ENCODE data around the gene ANKRD13D. TPM values are rescaled to one million over a fixed set of nuclear protein-coding genes. Genes with fewer than 3 reads are reported as not detected.
A peak's percentile ranks its signal among the peaks of the same experiment; 100 is the strongest.

ANKRD13D gene
- total and polyA plus RNA-seq, 2 of the 8 experiments (the other 6 are each of a cell fraction or from before 2014, with no cell fraction given), result 24.9 to 26.5 TPM

GRCh38 chr11:67288198-67288451, 978 bp upstream of the ANKRD13D start:
- peaks cover 3 to 23% (median 8%) of the 10 kb centered on the region in 4 experiments; a peak in 6 of 8 replicates for H3K36me3 ChIP-seq (ENCODE audit: control insufficient read depth in 2 of 4, insufficient read depth in 4 of 4, low read length in 3 of 4)
- H3K27ac ChIP-seq (ENCODE audit: low read depth, low read length), result peak overlapping the region; percentile 86
- peak overlapping the region; percentile 83 for H4K5ac ChIP-seq (ENCODE audit: insufficient read length, low read depth, low read length)
- peak overlapping the region; percentile 53 for H3K4ac ChIP-seq (replicated peaks; ENCODE audit: insufficient read length, low read depth, low read length)
- 0 out of 2 replicates have a peak overlapping the region, but pooled peaks have one; percentile 36 for H2BK15ac ChIP-seq (ENCODE audit: low read length)
- H2BK5ac ChIP-seq (ENCODE audit: low read depth, low read length), result peak overlapping the region; percentile 95; the same call in 1 of the 2 replicates
- no peak for DNase-seq (ENCODE audit: low read depth in 1 of 2, low spot score in 2 of 2)
- 0 out of 2 replicates have a peak overlapping the region, but pooled peaks have one; percentile 13 for H2AFZ ChIP-seq (ENCODE audit: low read length)
- H4K91ac ChIP-seq (replicated peaks; ENCODE audit: insufficient read length, low read length), result peak overlapping the region; percentile 98
- H3K79me2 ChIP-seq (ENCODE audit: control insufficient read depth in 1 of 2, insufficient read depth in 2 of 2, low read length in 2 of 2), result no peaks in the 10 kb centered on the region; a peak in 1 of 4 replicates
- FAIRE-seq, result no peak
- peaks cover 0 to 6% of the 10 kb centered on the region in 2 experiments for H4K20me1 ChIP-seq (replicated peaks in 1 of 2; ENCODE audit: control insufficient read depth in 1 of 2, insufficient read depth in 2 of 2, low read length in 2 of 2)
- no peak overlapping the region for H3K56ac ChIP-seq (replicated peaks; ENCODE audit: insufficient read length, low read depth, low read length)
- H3K18ac ChIP-seq (ENCODE audit: extremely low read depth, low read length), result peak overlapping the region; percentile 93
- H3K23ac ChIP-seq (ENCODE audit: insufficient read length), result no peak overlapping the region
- peak overlapping the region; percentile 74 to 85 for H3K4me2 ChIP-seq (ENCODE audit: insufficient read depth in 1 of 2, low read depth in 2 of 2, low read length in 2 of 2)
- peaks cover 7% of the 10 kb centered on the region; the same call in 1 of the 2 replicates for H3K23me2 ChIP-seq (ENCODE audit: low read depth, low read length)
- H3K9me3 ChIP-seq (ENCODE audit: insufficient read depth in 2 of 2, low read depth in 1 of 2, low read length in 1 of 2), result no peaks in the 10 kb centered on the region
- ChIA-PET POLR2A (ENCODE audit: partially characterized antibody) (interaction anchor here (0.9 to 7.9 kb wide), 12 partner anchors 9 to 113 kb away, joined by 3 to 106 read pairs (median 7); partner anchors contain the start of genes GRK2 and SSH3), CTCF (ENCODE audit: partially characterized antibody) (interaction anchor here (1.0 to 5.9 kb wide), 12 partner anchors 10 to 234 kb away, joined by 3 to 47 read pairs (median 6); partner anchors contain the start of gene SSH3)
- 55% methylated on average over 4 of the region's 4 CpGs; no CpG with 5 or more reads in 1 of the 2 experiments for WGBS, 2 experiments (ENCODE audit: extremely low coverage in 1 of 2, insufficient coverage in 1 of 2, insufficient read length in 1 of 2, insufficient replicate concordance in 2 of 2, low coverage in 1 of 2, low lambda C conversion rate in 2 of 2, missing lambda C conversion rate in 1 of 2)
- no peak overlapping the region for H3K14ac ChIP-seq (ENCODE audit: insufficient read length)
- peak overlapping the region; percentile 21; the same call in 1 of the 2 replicates for H2BK20ac ChIP-seq (ENCODE audit: low read length)
- H2BK12ac ChIP-seq (ENCODE audit: low read depth, low read length), result peak overlapping the region; percentile 68; the same call in 1 of the 2 replicates
- H3K79me1 ChIP-seq (ENCODE audit: low read depth, low read length), result no peaks in the 10 kb centered on the region; the same call in 1 of the 2 replicates
- H3K9ac ChIP-seq (replicated peaks in 1 of 4; ENCODE audit: extremely low read depth in 1 of 4, low read depth in 3 of 4, low read length in 3 of 4), result peak overlapping the region in 3 of 4 experiments; percentile 1 to 76 (median 54); a peak in 4 of 7 replicates
- H3K4me3 ChIP-seq (ENCODE audit: extremely low read depth in 1 of 4, insufficient read depth in 2 of 4, low read depth in 3 of 4, low read length in 4 of 4), result peak overlapping the region; percentile 58 to 85 (median 72)
- H4K8ac ChIP-seq (ENCODE audit: extremely low read depth, insufficient read depth, low read length), result peak overlapping the region; percentile 73; the same call in 1 of the 2 replicates
- no peaks in the 10 kb centered on the region for H3K27me3 ChIP-seq (replicated peaks in 1 of 4; ENCODE audit: control insufficient read depth in 3 of 4, extremely low read depth in 1 of 4, insufficient read depth in 3 of 4, low read length in 3 of 4)
- H2BK120ac ChIP-seq (replicated peaks; ENCODE audit: low read depth, low read length), result no peak overlapping the region
- H3K4me1 ChIP-seq (replicated peaks in 1 of 4; ENCODE audit: control insufficient read depth in 3 of 4, insufficient read depth in 4 of 4, low read length in 3 of 4), result peaks cover 0 to 18% (median 11%) of the 10 kb centered on the region in 4 experiments; a peak in 6 of 7 replicates
- peak overlapping the region; percentile 89; the same call in 1 of the 2 replicates for H2AK5ac ChIP-seq (ENCODE audit: low read depth, low read length)
- TF ChIP-seq JUND (IDR thresholded peaks at IDR 0.05; ENCODE audit: low read length) (no peak), CBX8 (IDR thresholded peaks at IDR 0.05; ENCODE audit: borderline replicate concordance, low read depth, low read length) (no peak), RXRA (IDR thresholded peaks at IDR 0.05; ENCODE audit: insufficient read depth, low read depth, low read length) (no peak)
